ENCODE data around the gene IMPG1. TPM values are rescaled to one million over a fixed set of nuclear protein-coding genes. Genes with fewer than 3 reads are reported as not detected.
A peak's percentile ranks its signal among the peaks of the same experiment; 100 is the strongest.

The IMPG1 gene
- total and polyA plus RNA-seq, 2 of the 8 experiments (the other 6 are each of a cell fraction or from before 2014, with no cell fraction given) = 0.02 TPM; not detected in 1

- Histone ChIP-seq H4K91ac (replicated peaks; ENCODE audit: insufficient read length, low read length) (no peak overlapping the region), H2BK20ac (ENCODE audit: low read length) (no peak overlapping the region), H2BK12ac (ENCODE audit: low read depth, low read length) (no peak overlapping the region), H3K4ac (replicated peaks; ENCODE audit: insufficient read length, low read depth, low read length) (no peak overlapping the region), H2BK15ac (ENCODE audit: low read length) (no peak overlapping the region), H3K79me1 (ENCODE audit: low read depth, low read length) (no peaks in the 10 kb centered on the region), H4K8ac (ENCODE audit: extremely low read depth, insufficient read depth, low read length) (no peak overlapping the region), H3K4me1 (replicated peaks in 1 of 4; ENCODE audit: control insufficient read depth in 3 of 4, insufficient read depth in 4 of 4, low read length in 3 of 4) (no peaks in the 10 kb centered on the region), H3K56ac (replicated peaks; ENCODE audit: insufficient read length, low read depth, low read length) (no peak overlapping the region), H3K14ac (ENCODE audit: insufficient read length) (no peak overlapping the region), H2AFZ (ENCODE audit: low read length) (no peak overlapping the region), H2BK5ac (ENCODE audit: low read depth, low read length) (no peak overlapping the region), H3K27ac (ENCODE audit: low read depth, low read length) (no peak overlapping the region), H3K9ac (replicated peaks in 1 of 4; ENCODE audit: extremely low read depth in 1 of 4, low read depth in 3 of 4, low read length in 3 of 4) (no peak overlapping the region), H2BK120ac (replicated peaks; ENCODE audit: low read depth, low read length) (no peak overlapping the region), H3K9me3 (ENCODE audit: insufficient read depth in 2 of 2, low read depth in 1 of 2, low read length in 1 of 2) (no peaks in the 10 kb centered on the region), H3K36me3 (ENCODE audit: control insufficient read depth in 2 of 4, insufficient read depth in 4 of 4, low read length in 3 of 4) (no peaks in the 10 kb centered on the region), H3K27me3 (replicated peaks in 1 of 4; ENCODE audit: control insufficient read depth in 3 of 4, extremely low read depth in 1 of 4, insufficient read depth in 3 of 4, low read length in 3 of 4) (no peaks in the 10 kb centered on the region), H3K18ac (ENCODE audit: extremely low read depth, low read length) (no peak overlapping the region), H4K5ac (ENCODE audit: insufficient read length, low read depth, low read length) (no peak overlapping the region), H3K79me2 (ENCODE audit: control insufficient read depth in 1 of 2, insufficient read depth in 2 of 2, low read length in 2 of 2) (no peaks in the 10 kb centered on the region), H3K23ac (ENCODE audit: insufficient read length) (no peak overlapping the region), H3K4me3 (ENCODE audit: extremely low read depth in 1 of 4, insufficient read depth in 2 of 4, low read depth in 3 of 4, low read length in 4 of 4) (no peak overlapping the region), H4K20me1 (replicated peaks in 1 of 2; ENCODE audit: control insufficient read depth in 1 of 2, insufficient read depth in 2 of 2, low read length in 2 of 2) (no peaks in the 10 kb centered on the region), H3K4me2 (ENCODE audit: insufficient read depth in 1 of 2, low read depth in 2 of 2, low read length in 2 of 2) (no peak overlapping the region), H3K23me2 (ENCODE audit: low read depth, low read length) (no peaks in the 10 kb centered on the region), H2AK5ac (ENCODE audit: low read depth, low read length) (no peak overlapping the region)
- DNase-seq (ENCODE audit: low read depth in 1 of 2, low spot score in 2 of 2) (no peak), FAIRE-seq (no peak)
- ChIA-PET POLR2A (ENCODE audit: partially characterized antibody) (no interaction called here), CTCF (ENCODE audit: partially characterized antibody) (no interaction called here)
- TF ChIP-seq BACH1 (IDR thresholded peaks at IDR 0.05; ENCODE audit: low read length) (peak; percentile 48; the same call in 1 of the 2 replicates), CHD7 (IDR thresholded peaks at IDR 0.05; ENCODE audit: insufficient replicate concordance, low read length) (no peak)
Observed at GRCh38 chr6:76073281-76073680, 819 bp upstream of the IMPG1 start.
